Measurements from ENCODE around the gene USP43.

USP43 gene

DNA sequence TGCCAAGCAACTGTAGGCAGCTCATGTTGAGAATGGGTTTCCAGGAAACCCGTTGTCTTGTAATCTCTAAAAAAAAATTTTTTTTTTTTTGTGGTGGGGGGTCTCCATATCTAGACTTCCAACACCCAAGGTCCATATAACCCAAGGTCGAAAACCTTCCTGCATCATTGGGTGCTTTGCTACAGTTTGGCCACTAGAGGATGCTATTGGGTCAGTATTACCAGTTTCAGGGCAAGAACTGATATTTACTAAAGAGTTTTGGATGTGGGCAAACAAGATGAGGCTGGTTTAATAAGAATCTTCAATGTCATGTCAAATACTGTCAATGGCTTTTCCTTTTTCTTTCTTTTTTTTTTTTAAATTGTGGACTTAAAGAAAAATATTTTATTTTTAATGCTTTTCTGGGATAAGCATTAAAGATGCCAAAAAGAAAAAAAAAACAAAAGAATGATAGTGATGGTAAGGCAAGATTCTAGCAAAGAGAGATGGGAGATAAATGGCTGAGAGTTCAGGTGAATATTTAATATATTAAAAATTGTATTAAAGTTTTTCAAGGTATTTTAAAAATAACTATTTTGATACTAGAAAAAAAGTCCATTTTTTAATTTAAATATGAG is 83.8 kb downstream of the USP43 start:
- peak; percentile 18 for DNase-seq (ENCODE audit: low read depth, low spot score)
- Histone ChIP-seq H3K36me3 (ENCODE audit: control insufficient read depth, insufficient read depth, low read length) (no peaks in the 10 kb centered on the region), H3K4me1 (ENCODE audit: control insufficient read depth, insufficient read depth, low read length) (no peaks in the 10 kb centered on the region), H3K9me3 (ENCODE audit: control insufficient read depth, insufficient read depth, low read length) (no peaks in the 10 kb centered on the region), H3K27ac (ENCODE audit: low read length) (no peak overlapping the region), H3K4me3 (ENCODE audit: low read length) (no peak overlapping the region), H3K27me3 (ENCODE audit: control insufficient read depth, insufficient read depth, low read length) (no peaks in the 10 kb centered on the region)
- WGBS (ENCODE audit: insufficient coverage, insufficient read length) = no CpG with 5 or more reads among the region's 2 CpGs

DNA sequence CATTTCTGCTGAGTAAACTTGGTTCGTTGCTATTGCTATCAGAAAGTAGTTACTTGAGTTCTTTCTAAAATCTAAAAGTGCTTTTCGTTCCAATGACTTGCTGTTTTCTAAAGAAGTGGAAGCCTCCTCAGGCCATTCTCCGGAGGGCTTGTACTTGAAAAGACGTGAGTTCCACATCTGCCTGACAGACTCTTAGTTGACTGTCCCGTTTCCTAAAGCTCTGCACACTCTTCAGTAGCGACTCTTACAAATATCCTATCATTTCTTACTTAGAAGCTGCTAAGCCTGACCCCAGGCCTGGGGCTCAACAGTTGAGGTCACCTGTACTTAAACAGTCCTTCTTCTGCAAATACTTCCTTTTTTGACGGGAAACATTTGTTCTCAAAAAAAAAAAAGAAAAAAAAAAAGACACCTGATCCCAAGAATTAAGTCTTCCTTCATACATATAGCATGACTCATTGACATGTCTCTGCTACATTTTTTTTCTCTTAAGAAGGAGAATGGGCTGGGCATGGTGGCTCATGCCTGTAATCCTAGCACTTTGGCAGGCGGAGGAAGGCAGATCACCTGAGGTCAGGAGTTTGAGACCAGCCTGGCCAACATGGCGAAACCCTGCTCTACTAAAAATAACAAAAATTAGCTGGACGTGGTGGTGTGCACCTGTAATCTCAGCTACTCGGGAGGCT is 84.6 kb downstream of the USP43 start:
- Histone ChIP-seq H3K36me3 (ENCODE audit: control insufficient read depth, insufficient read depth, low read length) (no peaks in the 10 kb centered on the region), H3K9me3 (ENCODE audit: control insufficient read depth, insufficient read depth, low read length) (no peaks in the 10 kb centered on the region), H3K4me3 (ENCODE audit: low read length) (no peak overlapping the region), H3K27me3 (ENCODE audit: control insufficient read depth, insufficient read depth, low read length) (no peaks in the 10 kb centered on the region), H3K27ac (ENCODE audit: low read length) (no peak overlapping the region), H3K4me1 (ENCODE audit: control insufficient read depth, insufficient read depth, low read length) (no peaks in the 10 kb centered on the region)
- no CpG with 5 or more reads among the region's 11 CpGs for WGBS (ENCODE audit: insufficient coverage, insufficient read length)
- DNase-seq (ENCODE audit: low read depth, low spot score) = no peak

DNA sequence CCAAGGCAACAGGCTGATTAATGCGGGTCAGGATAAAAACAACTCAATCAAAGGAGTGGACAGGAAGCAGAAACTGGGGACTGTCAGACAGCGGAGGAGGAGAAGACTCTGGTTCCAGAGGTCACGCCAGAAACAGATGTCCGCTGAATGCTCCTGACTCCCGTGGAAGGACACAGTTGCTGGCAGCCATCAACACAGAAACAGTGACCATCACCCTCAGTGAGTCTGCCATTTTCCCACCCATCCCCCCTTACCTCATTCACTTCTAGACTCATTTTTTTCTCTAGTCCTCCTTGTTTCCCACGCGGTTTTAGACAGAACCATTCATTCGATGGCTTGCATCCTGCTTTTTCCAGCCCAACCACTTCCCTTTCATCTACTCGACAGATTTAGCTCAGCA is 105.2 kb downstream of the USP43 start:
- no CpG with 5 or more reads among the region's 9 CpGs for WGBS (ENCODE audit: insufficient coverage, insufficient read length)
- no peaks in the 10 kb centered on the region for H3K27me3 ChIP-seq (ENCODE audit: control insufficient read depth, insufficient read depth, low read length)
- no peaks in the 10 kb centered on the region for H3K9me3 ChIP-seq (ENCODE audit: control insufficient read depth, insufficient read depth, low read length)
- no peak overlapping the region for H3K27ac ChIP-seq (ENCODE audit: low read length)
- DNase-seq (ENCODE audit: low read depth, low spot score) = no peak
- no peaks in the 10 kb centered on the region for H3K4me1 ChIP-seq (ENCODE audit: control insufficient read depth, insufficient read depth, low read length)
- no peaks in the 10 kb centered on the region for H3K36me3 ChIP-seq (ENCODE audit: control insufficient read depth, insufficient read depth, low read length)
- H3K4me3 ChIP-seq (ENCODE audit: low read length) = no peak overlapping the region

DNA sequence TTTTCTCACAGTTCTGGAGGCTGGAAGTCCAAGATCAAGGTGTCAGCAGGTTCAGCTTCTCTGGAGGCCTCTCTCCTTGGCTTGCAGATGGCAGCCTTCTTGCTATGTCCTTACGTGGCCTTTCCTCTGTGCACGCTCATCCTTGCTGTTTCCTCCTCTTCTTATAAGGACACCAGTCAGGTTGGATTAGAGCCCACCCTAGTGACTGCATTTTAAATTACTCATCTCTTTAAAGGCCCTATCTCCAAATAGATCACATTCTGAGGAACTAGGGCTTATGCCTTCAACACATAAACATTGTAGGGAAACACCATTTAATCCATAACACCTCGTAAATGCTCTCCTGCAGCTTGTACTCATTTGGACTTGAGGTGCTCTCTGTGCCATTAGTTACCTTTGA is 109.8 kb downstream of the USP43 start:
- H3K4me1 ChIP-seq (ENCODE audit: control insufficient read depth, insufficient read depth, low read length) = no peaks in the 10 kb centered on the region; the same call in 1 of the 2 replicates
- H3K27me3 ChIP-seq (ENCODE audit: control insufficient read depth, insufficient read depth, low read length) = no peaks in the 10 kb centered on the region
- no peaks in the 10 kb centered on the region for H3K36me3 ChIP-seq (ENCODE audit: control insufficient read depth, insufficient read depth, low read length)
- no peak overlapping the region for H3K27ac ChIP-seq (ENCODE audit: low read length)
- no peaks in the 10 kb centered on the region for H3K9me3 ChIP-seq (ENCODE audit: control insufficient read depth, insufficient read depth, low read length)
- H3K4me3 ChIP-seq (ENCODE audit: low read length) = no peak overlapping the region
- WGBS (ENCODE audit: insufficient coverage, insufficient read length) = no CpG with 5 or more reads among the region's 3 CpGs
- DNase-seq (ENCODE audit: low read depth, low spot score) = no peak

DNA sequence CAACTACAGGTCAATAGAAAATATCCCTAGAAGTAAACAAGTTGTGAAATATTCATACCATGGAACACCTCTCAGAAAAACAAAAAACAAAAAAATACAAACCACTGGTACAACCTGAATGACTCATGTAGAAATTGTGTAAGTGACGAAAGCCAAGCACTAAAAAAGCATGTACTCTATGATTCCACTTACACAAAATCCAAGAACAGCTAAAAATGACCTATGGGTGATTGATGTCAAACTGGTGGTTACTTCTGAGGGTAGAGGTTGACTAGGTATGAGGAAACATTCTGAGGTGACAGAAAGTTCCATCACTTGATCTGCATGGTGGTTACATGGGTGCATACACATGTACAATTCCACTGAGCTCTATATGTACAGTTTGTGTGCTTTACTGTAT is 114.9 kb downstream of the USP43 start:
- no CpG with 5 or more reads among the region's 1 CpG for WGBS (ENCODE audit: insufficient coverage, insufficient read length)
- H3K36me3 ChIP-seq (ENCODE audit: control insufficient read depth, insufficient read depth, low read length) = no peaks in the 10 kb centered on the region
- no peak overlapping the region for H3K27ac ChIP-seq (ENCODE audit: low read length)
- no peak for DNase-seq (ENCODE audit: low read depth, low spot score)
- H3K9me3 ChIP-seq (ENCODE audit: control insufficient read depth, insufficient read depth, low read length) = no peaks in the 10 kb centered on the region
- no peak overlapping the region for H3K4me3 ChIP-seq (ENCODE audit: low read length)
- no peaks in the 10 kb centered on the region; the same call in 1 of the 2 replicates for H3K4me1 ChIP-seq (ENCODE audit: control insufficient read depth, insufficient read depth, low read length)
- H3K27me3 ChIP-seq (ENCODE audit: control insufficient read depth, insufficient read depth, low read length) = no peaks in the 10 kb centered on the region

DNA sequence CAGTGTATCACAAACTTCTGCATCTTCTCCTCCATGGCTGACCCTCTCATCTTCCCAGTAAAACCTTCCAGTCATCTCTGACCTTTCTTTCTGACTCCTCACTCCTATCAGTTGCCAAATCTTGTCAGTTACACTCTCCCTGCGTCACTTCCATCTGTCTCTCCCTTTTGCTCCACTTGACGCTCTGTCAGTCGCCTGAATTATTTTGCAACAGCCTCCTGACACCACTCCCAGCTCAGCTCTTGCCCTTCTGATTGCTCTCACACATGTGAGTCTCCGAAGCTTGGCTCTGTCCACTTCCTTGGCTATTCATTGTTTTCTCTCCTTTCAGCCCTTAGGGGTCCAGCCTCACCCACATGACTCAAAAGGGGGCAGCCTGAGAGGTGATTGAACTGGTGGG is 118.3 kb downstream of the USP43 start:
- DNase-seq (ENCODE audit: low read depth, low spot score) = no peak
- no CpG with 5 or more reads among the region's 4 CpGs for WGBS (ENCODE audit: insufficient coverage, insufficient read length)
- no peak overlapping the region for H3K27ac ChIP-seq (ENCODE audit: low read length)

DNA sequence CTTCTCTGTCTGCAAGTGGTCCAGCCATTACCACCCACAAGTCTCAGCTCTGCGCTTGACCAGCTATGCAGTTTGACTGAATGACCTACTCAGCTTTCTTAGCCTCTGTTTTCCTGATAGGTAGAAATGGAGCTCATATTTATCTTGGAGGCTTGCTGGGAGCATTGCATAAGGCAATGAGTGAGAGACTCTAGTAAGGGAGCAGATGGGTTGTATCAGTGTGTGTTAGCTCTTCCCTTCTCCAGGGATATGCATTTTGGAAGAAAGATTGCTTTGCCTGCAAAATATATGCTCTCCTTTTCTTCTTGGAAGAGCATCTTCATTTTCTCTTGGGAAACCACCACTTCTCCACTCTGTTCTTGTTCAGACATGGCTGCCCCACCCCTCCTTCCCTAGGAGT is 120.0 kb downstream of the USP43 start:
- Histone ChIP-seq H3K4me3 (ENCODE audit: low read length) (no peak overlapping the region), H3K4me1 (ENCODE audit: control insufficient read depth, insufficient read depth, low read length) (no peaks in the 10 kb centered on the region; the same call in 1 of the 2 replicates), H3K36me3 (ENCODE audit: control insufficient read depth, insufficient read depth, low read length) (no peaks in the 10 kb centered on the region), H3K9me3 (ENCODE audit: control insufficient read depth, insufficient read depth, low read length) (no peaks in the 10 kb centered on the region), H3K27me3 (ENCODE audit: control insufficient read depth, insufficient read depth, low read length) (no peaks in the 10 kb centered on the region), H3K27ac (ENCODE audit: low read length) (no peak overlapping the region)
- no peak for DNase-seq (ENCODE audit: low read depth, low spot score)
- no CpG with 5 or more reads among the region's 1 CpG for WGBS (ENCODE audit: insufficient coverage, insufficient read length)

More for the DNA sequence above, 118.3 kb downstream of the USP43 start:
- Histone ChIP-seq H3K4me3 (ENCODE audit: low read length) (no peak overlapping the region), H3K27me3 (ENCODE audit: control insufficient read depth, insufficient read depth, low read length) (no peaks in the 10 kb centered on the region), H3K4me1 (ENCODE audit: control insufficient read depth, insufficient read depth, low read length) (no peaks in the 10 kb centered on the region; the same call in 1 of the 2 replicates), H3K36me3 (ENCODE audit: control insufficient read depth, insufficient read depth, low read length) (no peaks in the 10 kb centered on the region), H3K9me3 (ENCODE audit: control insufficient read depth, insufficient read depth, low read length) (no peaks in the 10 kb centered on the region)

DNA sequence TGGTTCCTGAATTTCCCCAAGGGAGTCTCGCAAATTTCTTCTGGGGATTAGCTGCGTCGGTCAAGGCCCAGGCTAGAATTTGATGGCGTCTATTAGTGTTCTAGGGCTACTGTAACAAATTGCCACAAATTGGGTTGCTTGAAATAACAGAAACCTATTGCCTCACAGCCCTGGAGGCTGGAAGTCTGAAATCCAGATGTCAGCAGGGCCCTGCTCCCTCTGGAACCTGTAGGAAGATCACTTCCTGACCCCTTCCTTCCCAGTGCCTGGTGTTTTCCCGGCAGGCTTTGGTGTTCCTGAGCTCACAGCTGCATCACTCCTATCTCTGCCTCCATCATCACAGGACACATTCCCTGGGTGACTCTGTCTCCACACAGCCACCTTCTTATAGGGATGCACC is 121.7 kb downstream of the USP43 start:
- H3K4me1 ChIP-seq (ENCODE audit: control insufficient read depth, insufficient read depth, low read length) = no peaks in the 10 kb centered on the region
- H3K27ac ChIP-seq (ENCODE audit: low read length) = no peak overlapping the region
- no peaks in the 10 kb centered on the region for H3K27me3 ChIP-seq (ENCODE audit: control insufficient read depth, insufficient read depth, low read length)
- DNase-seq (ENCODE audit: low read depth, low spot score) = no peak
- WGBS (ENCODE audit: insufficient coverage, insufficient read length) = no CpG with 5 or more reads among the region's 5 CpGs
- no peaks in the 10 kb centered on the region for H3K9me3 ChIP-seq (ENCODE audit: control insufficient read depth, insufficient read depth, low read length)
- H3K36me3 ChIP-seq (ENCODE audit: control insufficient read depth, insufficient read depth, low read length) = no peaks in the 10 kb centered on the region
- H3K4me3 ChIP-seq (ENCODE audit: low read length) = no peak overlapping the region

DNA sequence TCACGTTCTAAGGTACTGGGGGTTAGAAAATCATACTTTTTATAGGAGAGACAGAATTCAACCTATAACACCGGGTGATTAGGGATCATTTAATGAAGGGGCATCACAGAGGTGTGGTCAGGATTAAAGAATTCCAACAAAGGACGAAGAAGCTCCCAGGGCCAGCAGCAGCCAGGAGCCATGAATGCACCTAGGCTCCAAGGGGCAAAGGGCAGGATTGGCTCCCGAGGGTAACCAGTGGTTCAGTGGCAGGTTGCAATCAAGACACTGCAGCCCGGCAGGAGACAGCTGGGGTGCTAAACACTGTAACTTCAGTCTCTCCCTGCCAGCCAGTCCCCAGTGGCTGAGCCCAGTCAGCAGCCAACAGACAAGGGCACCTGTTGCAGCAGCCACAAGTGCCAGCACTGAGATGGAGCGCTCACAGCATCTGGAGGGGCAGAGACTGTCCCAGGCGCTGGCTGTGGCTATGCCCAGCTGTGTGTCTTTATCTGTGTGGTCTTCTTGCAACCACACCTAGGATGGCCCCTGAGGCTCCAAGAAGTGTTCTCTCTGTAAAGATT is 122.2 kb downstream of the USP43 start:
- Histone ChIP-seq H3K36me3 (ENCODE audit: control insufficient read depth, insufficient read depth, low read length) (no peaks in the 10 kb centered on the region), H3K9me3 (ENCODE audit: control insufficient read depth, insufficient read depth, low read length) (no peaks in the 10 kb centered on the region), H3K4me1 (ENCODE audit: control insufficient read depth, insufficient read depth, low read length) (no peaks in the 10 kb centered on the region), H3K4me3 (ENCODE audit: low read length) (no peak overlapping the region), H3K27ac (ENCODE audit: low read length) (no peak overlapping the region), H3K27me3 (ENCODE audit: control insufficient read depth, insufficient read depth, low read length) (no peaks in the 10 kb centered on the region)
- WGBS (ENCODE audit: insufficient coverage, insufficient read length) = no CpG with 5 or more reads among the region's 7 CpGs
- no peak for DNase-seq (ENCODE audit: low read depth, low spot score)

DNA sequence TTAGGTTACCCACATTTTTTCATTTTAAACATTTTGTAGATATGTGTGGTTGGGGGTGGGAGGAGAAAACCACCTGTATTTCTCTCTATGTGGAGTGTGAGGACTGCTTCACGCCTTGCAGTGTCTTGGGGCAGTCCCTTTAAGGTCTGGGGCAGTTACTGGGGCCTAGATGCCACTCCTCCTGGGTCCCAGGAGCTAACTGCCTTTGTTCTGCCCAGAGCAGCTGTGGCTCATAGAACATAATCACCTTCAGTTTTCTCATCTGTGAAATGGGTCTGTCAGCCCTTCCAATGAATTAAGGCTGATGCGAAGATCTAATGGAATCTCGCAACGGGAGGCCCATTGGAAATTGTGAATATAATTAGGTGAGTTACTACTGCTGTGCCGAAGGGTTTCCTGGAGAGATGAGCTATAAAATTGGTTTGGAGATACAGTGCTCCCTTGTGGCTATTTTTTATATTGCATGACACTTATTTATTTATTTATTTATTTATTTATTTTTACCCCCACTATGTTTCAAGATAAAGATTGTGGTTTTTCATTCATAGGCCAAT is 123.1 kb downstream of the USP43 start:
- Histone ChIP-seq H3K27me3 (ENCODE audit: control insufficient read depth, insufficient read depth, low read length) (no peaks in the 10 kb centered on the region), H3K4me1 (ENCODE audit: control insufficient read depth, insufficient read depth, low read length) (no peaks in the 10 kb centered on the region), H3K4me3 (ENCODE audit: low read length) (no peak overlapping the region), H3K36me3 (ENCODE audit: control insufficient read depth, insufficient read depth, low read length) (no peaks in the 10 kb centered on the region), H3K9me3 (ENCODE audit: control insufficient read depth, insufficient read depth, low read length) (no peaks in the 10 kb centered on the region), H3K27ac (ENCODE audit: low read length) (no peak overlapping the region)
- DNase-seq (ENCODE audit: low read depth, low spot score) = no peak
- WGBS (ENCODE audit: insufficient coverage, insufficient read length) = no CpG with 5 or more reads among the region's 5 CpGs
